T-helper 17 cell (primary cell): ENCODE measurements around the gene C19orf25. TPM values are rescaled to one million over a fixed set of nuclear protein-coding genes. Genes with fewer than 3 reads are reported as not detected.
A peak's percentile ranks its signal among the peaks of the same experiment; 100 is the strongest.
"Not testable (repeated sequence)": the region's sequence is repeated elsewhere in the genome, so short reads cannot be mapped to it uniquely, and the experiment has no call there.

Source experiments
- ATAC-seq: fragments of 150-1000 bp; cut with Tn5 transposase; 2 replicates; pipeline ENCODE4 v1.10.0; 2021; ENCODE audit warnings: mild to moderate bottlenecking, moderate library complexity
- DNase-seq, 3 donors: peaks; one replicate each; pipeline versions ENCODE4 v3.0.0 to v3.0.0-alpha.2; 2020 to 2021
- H3K9me3 ChIP-seq: one replicate; pipeline ENCODE4 v1.7.0; 2013; ENCODE audit warnings: low read length, mild to moderate bottlenecking; ENCODE audit not compliant: control insufficient read depth, poor library complexity, severe bottlenecking
- H3K27ac Mint-ChIP-seq: one replicate; pipeline ENCODE4 v1.8.0; 2022; ENCODE audit warnings: mild to moderate bottlenecking, moderate library complexity, mixed read lengths
- H3K27me3 Mint-ChIP-seq: one replicate; pipeline ENCODE4 v1.8.0; 2022; ENCODE audit warnings: mixed read lengths
- H3K36me3 Mint-ChIP-seq: one replicate; pipeline ENCODE4 v1.8.0; 2022; ENCODE audit warnings: low read depth, mixed read lengths
- H3K4me1 Mint-ChIP-seq: one replicate; pipeline ENCODE4 v1.8.0; 2022; ENCODE audit warnings: mild to moderate bottlenecking, mixed read lengths
- H3K4me3 Mint-ChIP-seq: one replicate; pipeline ENCODE4 v1.8.0; 2022; ENCODE audit warnings: mild to moderate bottlenecking, moderate library complexity, mixed read lengths
- total RNA-seq, 4 donors: library from RNA in 2 of 4; stranded (reverse) in 2 of 4; gene quantifications; one replicate each; pipeline ENCODE4 v1.2.3 and lab custom pipeline; 2022 to 2026

Gene C19orf25
- total RNA-seq, 2 donors from 2014 or later = 24.3 to 29.0 TPM

- no peak overlapping the region for H3K4me3 Mint-ChIP-seq
- ATAC-seq = no peak
- no peak for DNase-seq
- H3K27ac Mint-ChIP-seq = no peak overlapping the region
- H3K36me3 Mint-ChIP-seq = peaks cover 8% of the 10 kb centered on the region
- H3K4me1 Mint-ChIP-seq = peaks cover 9% of the 10 kb centered on the region
- H3K27me3 Mint-ChIP-seq = peaks cover 11% of the 10 kb centered on the region
- no peaks in the 10 kb centered on the region for H3K9me3 ChIP-seq
Observed at GRCh38 chr19:1520203-1520780, 41.3 kb upstream of the C19orf25 start.

- not testable (repeated sequence) for H3K9me3 ChIP-seq, H3K4me3 Mint-ChIP-seq, H3K36me3 Mint-ChIP-seq, ATAC-seq, H3K4me1 Mint-ChIP-seq, H3K27me3 Mint-ChIP-seq, DNase-seq, H3K27ac Mint-ChIP-seq
Observed at GRCh38 chr19:1519802-1520201, 40.8 kb upstream of the C19orf25 start.

- H3K9me3 ChIP-seq = no peaks in the 10 kb centered on the region
- Mint-ChIP-seq H3K27me3 (no peaks in the 10 kb centered on the region), H3K4me3 (no peak overlapping the region), H3K36me3 (no peaks in the 10 kb centered on the region), H3K4me1 (peaks cover 2% of the 10 kb centered on the region), H3K27ac (no peak overlapping the region)
- DNase-seq (no peak), ATAC-seq (no peak)
Observed at GRCh38 chr19:1518471-1518870, 39.5 kb upstream of the C19orf25 start.

GRCh38 chr19:1516395-1516753 lies 37.4 kb upstream of the C19orf25 start:
- no peak for DNase-seq
- H3K4me3 Mint-ChIP-seq = peak overlapping the region; percentile 47
- no peaks in the 10 kb centered on the region for H3K27me3 Mint-ChIP-seq
- H3K36me3 Mint-ChIP-seq = no peaks in the 10 kb centered on the region
- H3K9me3 ChIP-seq = no peaks in the 10 kb centered on the region
- peaks cover 2% of the 10 kb centered on the region for H3K4me1 Mint-ChIP-seq
- H3K27ac Mint-ChIP-seq = no peak overlapping the region
- ATAC-seq = no peak

GRCh38 chr19:1514986-1515721 lies 36.1 kb upstream of the C19orf25 start:
- H3K27ac Mint-ChIP-seq = no peak overlapping the region
- no peaks in the 10 kb centered on the region for H3K27me3 Mint-ChIP-seq
- no peaks in the 10 kb centered on the region for H3K9me3 ChIP-seq
- H3K36me3 Mint-ChIP-seq = no peaks in the 10 kb centered on the region
- ATAC-seq (no peak), DNase-seq (no peak)
- H3K4me3 Mint-ChIP-seq = no peak overlapping the region
- H3K4me1 Mint-ChIP-seq = peaks cover 2% of the 10 kb centered on the region

GRCh38 chr19:1514295-1514661 lies 35.3 kb upstream of the C19orf25 start:
- Mint-ChIP-seq H3K27me3 (no peaks in the 10 kb centered on the region), H3K27ac (no peak overlapping the region), H3K4me3 (peak overlapping the region; percentile 70), H3K36me3 (peaks cover 4% of the 10 kb centered on the region), H3K4me1 (peaks cover 2% of the 10 kb centered on the region)
- ATAC-seq (no peak), DNase-seq (no peak)
- no peaks in the 10 kb centered on the region for H3K9me3 ChIP-seq

GRCh38 chr19:1513499-1514294 lies 34.7 kb upstream of the C19orf25 start:
- ATAC-seq (peak; percentile 70), DNase-seq (peak; percentile 54 to 65 (median 64))
- peaks cover 2% of the 10 kb centered on the region for H3K4me1 Mint-ChIP-seq
- peaks cover 4% of the 10 kb centered on the region for H3K36me3 Mint-ChIP-seq
- H3K27me3 Mint-ChIP-seq = no peaks in the 10 kb centered on the region
- H3K4me3 Mint-ChIP-seq = peak overlapping the region; percentile 70
- H3K27ac Mint-ChIP-seq = no peak overlapping the region
- H3K9me3 ChIP-seq = no peaks in the 10 kb centered on the region

- H3K9me3 ChIP-seq = no peaks in the 10 kb centered on the region
- Mint-ChIP-seq H3K27me3 (no peaks in the 10 kb centered on the region), H3K4me3 (peak within 1 kb of the TSS; percentile 80), H3K36me3 (peaks cover 4% of the 10 kb centered on the region), H3K4me1 (peaks cover 4% of the 10 kb centered on the region), H3K27ac (peak within 1 kb of the TSS; percentile 11)
- DNase-seq (peak; percentile 34 to 50 (median 39)), ATAC-seq (peak; percentile 71)
Observed at GRCh38 chr19:1512671-1513498, 33.9 kb upstream of the C19orf25 start, which contains the start of gene ADAMTSL5. TSS of gene ADAMTSL5 (minus strand) at chr19:1513019. CDS start at chr19:1510943, 2,076 bp downstream.

- no peak for DNase-seq
- H3K4me1 Mint-ChIP-seq = peaks cover 8% of the 10 kb centered on the region
- H3K9me3 ChIP-seq = no peaks in the 10 kb centered on the region
- peak overlapping the region; percentile 11 for H3K27ac Mint-ChIP-seq
- peak overlapping the region; percentile 80 for H3K4me3 Mint-ChIP-seq
- no peak for ATAC-seq
- peaks cover 4% of the 10 kb centered on the region for H3K36me3 Mint-ChIP-seq
- H3K27me3 Mint-ChIP-seq = no peaks in the 10 kb centered on the region
Observed at GRCh38 chr19:1511318-1512317, 32.6 kb upstream of the C19orf25 start.

- no peak for ATAC-seq
- no peak for DNase-seq
- H3K9me3 ChIP-seq = no peaks in the 10 kb centered on the region
- no peaks in the 10 kb centered on the region for H3K27me3 Mint-ChIP-seq
- no peak overlapping the region for H3K27ac Mint-ChIP-seq
- peaks cover 4% of the 10 kb centered on the region for H3K36me3 Mint-ChIP-seq
- no peak overlapping the region for H3K4me3 Mint-ChIP-seq
- H3K4me1 Mint-ChIP-seq = peaks cover 8% of the 10 kb centered on the region
Observed at GRCh38 chr19:1510807-1511206, 31.8 kb upstream of the C19orf25 start.

- ATAC-seq = no peak
- Mint-ChIP-seq H3K36me3 (peaks cover 4% of the 10 kb centered on the region), H3K27me3 (no peaks in the 10 kb centered on the region), H3K4me3 (no peak overlapping the region), H3K4me1 (peaks cover 8% of the 10 kb centered on the region), H3K27ac (peak overlapping the region; percentile 34)
- H3K9me3 ChIP-seq = no peaks in the 10 kb centered on the region
- no peak for DNase-seq
Observed at GRCh38 chr19:1510442-1510806, 31.4 kb upstream of the C19orf25 start.
